ENCODE results near the gene GPC1. TPM values are rescaled to one million over a fixed set of nuclear protein-coding genes. Genes with fewer than 3 reads are reported as not detected.

GPC1 gene
- total and polyA plus RNA-seq, 3 experiments from 2014 or later, result 0.17 to 2.4 (median 1.9) TPM

GRCh38 chr2:240405684-240406313 is 29.7 kb upstream of the GPC1 start:
- H3K9me3 ChIP-seq (ENCODE audit: low read length), result no peaks in the 10 kb centered on the region
- CTCF ChIA-PET, result no interaction called here
- H3K4me1 ChIP-seq (ENCODE audit: insufficient read depth, low read length), result no peaks in the 10 kb centered on the region
- no peak for DNase-seq
- H3K36me3 ChIP-seq (ENCODE audit: insufficient read depth, low read length), result no peaks in the 10 kb centered on the region
- no peaks in the 10 kb centered on the region for H3K27me3 ChIP-seq (ENCODE audit: insufficient read depth, low read length, poor library complexity, severe bottlenecking)
- Mint-ChIP-seq H3K27ac (no peak overlapping the region), H3K4me3 (no peak overlapping the region), H3K36me3 (no peaks in the 10 kb centered on the region), H3K27me3 (peaks cover 5 to 18% of the 10 kb centered on the region in 2 donors), H3K9me3 (no peaks in the 10 kb centered on the region), H3K4me1 (peaks cover 2 to 15% (median 5%) of the 10 kb centered on the region in 3 donors)
- POLR2A ChIA-PET, result no interaction called here
- no peak overlapping the region for H3K4me3 ChIP-seq (ENCODE audit: low read length)
- H3K27ac ChIP-seq (ENCODE audit: low read depth, low read length), result no peak overlapping the region

- CTCF ChIA-PET, result no interaction called here
- H3K36me3 ChIP-seq (ENCODE audit: insufficient read depth, low read length), result no peaks in the 10 kb centered on the region
- POLR2A ChIA-PET, result no interaction called here
- H3K4me3 Mint-ChIP-seq, result no peak overlapping the region
- H3K27ac Mint-ChIP-seq, result no peak overlapping the region
- no peaks in the 10 kb centered on the region for H3K4me1 ChIP-seq (ENCODE audit: insufficient read depth, low read length)
- no peak for DNase-seq
- peaks cover 2 to 15% (median 5%) of the 10 kb centered on the region in 3 donors for H3K4me1 Mint-ChIP-seq
- peaks cover 5 to 20% of the 10 kb centered on the region in 2 donors for H3K27me3 Mint-ChIP-seq
- H3K9me3 Mint-ChIP-seq, result no peaks in the 10 kb centered on the region
- H3K9me3 ChIP-seq (ENCODE audit: low read length), result no peaks in the 10 kb centered on the region
- no peak overlapping the region for H3K4me3 ChIP-seq (ENCODE audit: low read length)
- no peaks in the 10 kb centered on the region for H3K27me3 ChIP-seq (ENCODE audit: insufficient read depth, low read length, poor library complexity, severe bottlenecking)
- no peak overlapping the region for H3K27ac ChIP-seq (ENCODE audit: low read depth, low read length)
- no peaks in the 10 kb centered on the region for H3K36me3 Mint-ChIP-seq
These were observed 28.4 kb upstream of the GPC1 start for GRCh38 chr2:240407090-240407489.

DNA sequence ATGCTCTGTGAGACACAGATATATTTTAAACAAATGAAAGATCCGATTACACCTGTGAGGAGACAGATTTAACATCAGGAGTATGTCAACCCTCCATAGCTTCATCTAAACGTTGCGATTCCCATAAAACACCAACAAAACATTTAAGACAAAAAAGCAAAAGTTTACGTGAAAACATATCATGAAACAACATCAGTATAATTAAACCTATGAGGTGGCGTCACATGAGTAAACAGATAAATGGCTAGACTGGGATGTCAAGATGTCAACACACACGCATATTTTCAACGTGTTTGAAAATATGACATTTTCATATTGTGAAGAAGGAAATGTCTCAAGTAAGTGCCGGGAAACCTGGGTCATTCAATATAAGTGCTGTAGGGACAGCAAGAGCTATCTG is 25.5 kb upstream of the GPC1 start:
- H3K27me3 Mint-ChIP-seq, result peaks cover 5 to 11% of the 10 kb centered on the region in 2 donors
- CTCF ChIA-PET, result no interaction called here
- no peaks in the 10 kb centered on the region for H3K9me3 Mint-ChIP-seq
- no peaks in the 10 kb centered on the region for H3K36me3 Mint-ChIP-seq
- no peak overlapping the region for H3K4me3 Mint-ChIP-seq
- DNase-seq, result peak in 1 of 5 donors; percentile 11
- no peaks in the 10 kb centered on the region for H3K9me3 ChIP-seq (ENCODE audit: low read length)
- H3K27ac ChIP-seq (ENCODE audit: low read depth, low read length), result no peak overlapping the region
- no peaks in the 10 kb centered on the region for H3K36me3 ChIP-seq (ENCODE audit: insufficient read depth, low read length)
- H3K27me3 ChIP-seq (ENCODE audit: insufficient read depth, low read length, poor library complexity, severe bottlenecking), result no peaks in the 10 kb centered on the region
- no peak overlapping the region for H3K4me3 ChIP-seq (ENCODE audit: low read length)
- H3K27ac Mint-ChIP-seq, result no peak overlapping the region
- POLR2A ChIA-PET, result no interaction called here
- no peaks in the 10 kb centered on the region for H3K4me1 Mint-ChIP-seq
- H3K4me1 ChIP-seq (ENCODE audit: insufficient read depth, low read length), result no peaks in the 10 kb centered on the region

GRCh38 chr2:240410808-240411207 is 24.7 kb upstream of the GPC1 start:
- no peaks in the 10 kb centered on the region for H3K4me1 Mint-ChIP-seq
- POLR2A ChIA-PET, result no interaction called here
- no peaks in the 10 kb centered on the region for H3K36me3 ChIP-seq (ENCODE audit: insufficient read depth, low read length)
- no peak overlapping the region for H3K4me3 ChIP-seq (ENCODE audit: low read length)
- DNase-seq, result no peak
- no peaks in the 10 kb centered on the region for H3K4me1 ChIP-seq (ENCODE audit: insufficient read depth, low read length)
- no peaks in the 10 kb centered on the region for H3K9me3 ChIP-seq (ENCODE audit: low read length)
- H3K27me3 Mint-ChIP-seq, result peaks cover 5 to 11% of the 10 kb centered on the region in 2 donors
- CTCF ChIA-PET, result no interaction called here
- H3K27me3 ChIP-seq (ENCODE audit: insufficient read depth, low read length, poor library complexity, severe bottlenecking), result no peaks in the 10 kb centered on the region
- no peaks in the 10 kb centered on the region for H3K9me3 Mint-ChIP-seq
- H3K4me3 Mint-ChIP-seq, result no peak overlapping the region
- H3K27ac Mint-ChIP-seq, result no peak overlapping the region
- H3K27ac ChIP-seq (ENCODE audit: low read depth, low read length), result no peak overlapping the region
- no peaks in the 10 kb centered on the region for H3K36me3 Mint-ChIP-seq

DNA sequence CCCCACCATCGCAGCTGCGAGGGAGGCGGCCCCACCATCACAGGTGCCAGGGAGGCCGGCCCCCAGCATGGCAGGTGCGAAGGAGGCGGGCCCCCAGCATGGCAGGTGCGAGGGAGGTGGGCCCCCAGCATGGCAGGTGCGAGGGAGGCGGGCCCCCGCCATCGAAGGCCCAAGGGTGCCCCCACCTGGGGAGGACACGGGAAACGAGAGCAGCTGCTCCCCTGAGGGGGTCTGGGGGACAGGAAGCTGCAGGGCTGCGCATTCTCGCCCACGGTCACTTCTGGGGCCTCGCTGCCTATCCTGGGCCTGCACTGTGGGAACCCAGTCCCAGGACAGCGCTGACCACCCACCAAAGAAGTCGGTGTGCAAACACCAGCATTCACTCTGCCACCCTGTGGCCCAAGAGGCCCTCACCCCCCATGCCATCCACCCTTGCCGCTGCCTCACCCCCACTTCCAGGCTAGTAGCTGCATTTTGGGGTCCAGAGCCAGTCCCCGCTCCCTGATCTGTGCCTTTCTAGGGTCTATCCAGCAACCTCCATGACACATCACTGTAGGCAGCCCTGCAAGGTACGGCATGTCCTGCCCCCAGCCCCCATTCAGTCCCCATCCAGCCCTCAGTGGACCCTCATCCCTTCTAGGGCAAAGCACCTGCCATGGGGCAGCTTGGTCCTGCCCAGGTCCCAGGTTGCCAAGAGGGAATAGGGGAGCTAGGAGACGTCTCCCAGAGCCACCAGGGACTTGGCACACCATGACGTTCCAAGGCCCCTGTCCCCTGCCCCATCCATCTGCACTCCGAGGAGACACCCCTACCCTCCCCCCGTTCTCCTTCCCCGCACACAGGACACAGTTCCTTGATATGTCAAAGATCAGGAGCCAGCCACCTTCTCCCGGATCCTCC is 24.0 kb upstream of the GPC1 start:
- Histone ChIP-seq H3K36me3 (ENCODE audit: insufficient read depth, low read length) (no peaks in the 10 kb centered on the region), H3K4me3 (ENCODE audit: low read length) (no peak overlapping the region), H3K27ac (ENCODE audit: low read depth, low read length) (no peak overlapping the region), H3K9me3 (ENCODE audit: low read length) (no peaks in the 10 kb centered on the region), H3K27me3 (ENCODE audit: insufficient read depth, low read length, poor library complexity, severe bottlenecking) (no peaks in the 10 kb centered on the region), H3K4me1 (ENCODE audit: insufficient read depth, low read length) (no peaks in the 10 kb centered on the region)
- CTCF ChIA-PET, result no interaction called here
- Mint-ChIP-seq H3K9me3 (no peaks in the 10 kb centered on the region), H3K27ac (no peak overlapping the region), H3K4me3 (no peak overlapping the region), H3K36me3 (no peaks in the 10 kb centered on the region), H3K4me1 (no peaks in the 10 kb centered on the region), H3K27me3 (peaks cover 5 to 11% of the 10 kb centered on the region in 2 donors)
- POLR2A ChIA-PET, result no interaction called here
- peak in 1 of 5 donors; percentile 39 for DNase-seq

- no peak overlapping the region for H3K27ac Mint-ChIP-seq
- no peaks in the 10 kb centered on the region for H3K9me3 ChIP-seq (ENCODE audit: low read length)
- no peak overlapping the region for H3K4me3 ChIP-seq (ENCODE audit: low read length)
- no peaks in the 10 kb centered on the region for H3K9me3 Mint-ChIP-seq
- no peaks in the 10 kb centered on the region for H3K4me1 ChIP-seq (ENCODE audit: insufficient read depth, low read length)
- CTCF ChIA-PET, result no interaction called here
- no peak overlapping the region for H3K27ac ChIP-seq (ENCODE audit: low read depth, low read length)
- H3K4me1 Mint-ChIP-seq, result no peaks in the 10 kb centered on the region
- POLR2A ChIA-PET, result no interaction called here
- no peaks in the 10 kb centered on the region for H3K27me3 ChIP-seq (ENCODE audit: insufficient read depth, low read length, poor library complexity, severe bottlenecking)
- peaks cover 3 to 11% of the 10 kb centered on the region in 2 donors for H3K27me3 Mint-ChIP-seq
- no peaks in the 10 kb centered on the region for H3K36me3 Mint-ChIP-seq
- no peaks in the 10 kb centered on the region for H3K36me3 ChIP-seq (ENCODE audit: insufficient read depth, low read length)
- DNase-seq, result no peak
- no peak overlapping the region for H3K4me3 Mint-ChIP-seq
These were observed 23.1 kb upstream of the GPC1 start for GRCh38 chr2:240412211-240412861.

GRCh38 chr2:240412975-240413812 is 22.3 kb upstream of the GPC1 start:
- Mint-ChIP-seq H3K27me3 (peaks cover 3 to 11% of the 10 kb centered on the region in 2 donors), H3K27ac (no peak overlapping the region), H3K4me1 (no peaks in the 10 kb centered on the region), H3K36me3 (no peaks in the 10 kb centered on the region), H3K9me3 (no peaks in the 10 kb centered on the region), H3K4me3 (no peak overlapping the region)
- Histone ChIP-seq H3K9me3 (ENCODE audit: low read length) (no peaks in the 10 kb centered on the region), H3K4me1 (ENCODE audit: insufficient read depth, low read length) (no peaks in the 10 kb centered on the region), H3K36me3 (ENCODE audit: insufficient read depth, low read length) (no peaks in the 10 kb centered on the region), H3K27me3 (ENCODE audit: insufficient read depth, low read length, poor library complexity, severe bottlenecking) (no peaks in the 10 kb centered on the region), H3K27ac (ENCODE audit: low read depth, low read length) (no peak overlapping the region), H3K4me3 (ENCODE audit: low read length) (no peak overlapping the region)
- ChIA-PET POLR2A (no interaction called here), CTCF (interaction anchor here (0.9 kb wide), 1 partner anchor 13 kb away, joined by 3 read pairs; no protein-coding TSS in a partner anchor)
- DNase-seq, result peak in 1 of 5 donors; percentile 40
